TTC549 (cell line): Measurements from ENCODE around the gene CABYR.
"Not testable (repeated sequence)": the region's sequence is repeated elsewhere in the genome, so short reads cannot be mapped to it uniquely, and the experiment has no call there.

Experiments
- FAIRE-seq: peaks from 2 replicates; lab custom pipeline; 2012; peaks lifted over from hg19 to GRCh38; lab: Jason Lieb, UNC

CABYR gene

GRCh38 chr18:24128700-24129099 lies 10.2 kb upstream of the CABYR start:
- FAIRE-seq: no peak

GRCh38 chr18:24130494-24130893 lies 8.4 kb upstream of the CABYR start:
- FAIRE-seq: no peak

- no peak for FAIRE-seq
Measured at GRCh38 chr18:24136967-24137373, 1.9 kb upstream of the CABYR start.

GRCh38 chr18:24138409-24138788 lies 463 bp upstream of the CABYR start:
- FAIRE-seq: no peak

- no peak for FAIRE-seq
Measured at GRCh38 chr18:24140697-24141096, 1.8 kb downstream of the CABYR start.

GRCh38 chr18:24142376-24142775 lies 3.5 kb downstream of the CABYR start:
- no peak for FAIRE-seq

GRCh38 chr18:24149591-24149990 lies 10.7 kb downstream of the CABYR start:
- not testable (repeated sequence) for FAIRE-seq

- no peak for FAIRE-seq
Measured at GRCh38 chr18:24153397-24153796, 14.5 kb downstream of the CABYR start.

- FAIRE-seq: no peak
Measured at GRCh38 chr18:24157855-24158254, 19.0 kb downstream of the CABYR start.

GRCh38 chr18:24160086-24160485 lies 21.2 kb downstream of the CABYR start:
- no peak for FAIRE-seq

- FAIRE-seq: no peak
Measured at GRCh38 chr18:24161304-24161703, 22.4 kb downstream of the CABYR start.

- FAIRE-seq: no peak
Measured at GRCh38 chr18:24168496-24168895, 29.6 kb downstream of the CABYR start.

- no peak for FAIRE-seq
Measured at GRCh38 chr18:24170360-24170759, 31.5 kb downstream of the CABYR start.

GRCh38 chr18:24173997-24174396 lies 35.1 kb downstream of the CABYR start:
- FAIRE-seq: no peak

- FAIRE-seq: no peak
Measured at GRCh38 chr18:24176727-24177416, 38.0 kb downstream of the CABYR start.

GRCh38 chr18:24177499-24178133 lies 38.8 kb downstream of the CABYR start:
- FAIRE-seq: no peak

- FAIRE-seq: no peak
Measured at GRCh38 chr18:24180048-24180447, 41.2 kb downstream of the CABYR start.

- no peak for FAIRE-seq
Measured at GRCh38 chr18:24181806-24182205, 42.9 kb downstream of the CABYR start.

- no peak for FAIRE-seq
Measured at GRCh38 chr18:24185805-24186204, 46.9 kb downstream of the CABYR start.

GRCh38 chr18:24187049-24187448 lies 48.2 kb downstream of the CABYR start:
- no peak for FAIRE-seq

GRCh38 chr18:24187689-24188088 lies 48.8 kb downstream of the CABYR start:
- no peak for FAIRE-seq

GRCh38 chr18:24188120-24188519 lies 49.3 kb downstream of the CABYR start:
- FAIRE-seq: no peak

- FAIRE-seq: no peak
Measured at GRCh38 chr18:24189007-24189528, 50.2 kb downstream of the CABYR start.
